Colonic mucosa (tissue), 4 donors: Measurements from ENCODE around the gene NFE2L3. TPM values are rescaled to one million over a fixed set of nuclear protein-coding genes. Genes with fewer than 3 reads are reported as not detected.
"Not testable (repeated sequence)": the region's sequence is repeated elsewhere in the genome, so short reads cannot be mapped to it uniquely, and the experiment has no call there.

Experiments used
- DNase-seq: peaks from one replicate; pipeline ENCODE4 v3.0.0-alpha.2; 2020
- H3K27ac ChIP-seq: fragments of 200-600 bp; one replicate; pipeline ENCODE4 v1.8.0; 2021
- H3K27me3 ChIP-seq: fragments of 200-600 bp; one replicate; pipeline ENCODE4 v1.8.0; 2021
- H3K36me3 ChIP-seq: fragments of 200-600 bp; one replicate; pipeline ENCODE4 v1.8.0; 2021
- H3K4me1 ChIP-seq: fragments of 200-600 bp; one replicate; pipeline ENCODE4 v1.8.0; 2021; ENCODE audit warnings: mild to moderate bottlenecking
- H3K4me3 ChIP-seq: fragments of 200-600 bp; one replicate; pipeline ENCODE4 v1.8.0; 2021
- H3K9ac ChIP-seq, 2 donors: one replicate each; pipeline ENCODE4 v1.7.0; 2013; ENCODE audit warnings: control low read depth in 2 of 2, low read depth in 2 of 2, low read length in 2 of 2
- H3K9me3 ChIP-seq: fragments of 200-600 bp; one replicate; pipeline ENCODE4 v1.8.0; 2021
- intact Hi-C: fragments of 100-400 bp; cut with DNase I; formaldehyde crosslinking; loops from one replicate; pipeline ENCODE4 v1.14.1; 2022
- total RNA-seq, 2 donors: library from RNA; stranded (reverse); fragmentation: NEBNext Ultra II Directional in 1 of 2; extraction: Animal tissue kit (Norgen Biotek cat#: 25700) in 1 of 2; gene quantifications; one replicate each; pipeline ENCODE4 v1.2.1, GENCODE V29; 2021
- TF ChIP-seq, protein P1 (sequence below): fragments of 200-600 bp; IDR thresholded peaks from one replicate; pipeline ENCODE4 v1.8.0; 2022; ENCODE audit warnings: antibody characterized with exemption, mild to moderate bottlenecking
- donor health status: healthy.
- donor health status: DM: no; HTN: no; CAD: no.
- donor health status: DM: no; HTN: no; CAD: no.

The NFE2L3 gene
- total RNA-seq, 2 donors from 2014 or later = 12.0 to 13.0 TPM

GRCh38 chr7:26159243-26159642 is 7.2 kb downstream of the NFE2L3 start:
- TF ChIP-seq, protein P1, sequence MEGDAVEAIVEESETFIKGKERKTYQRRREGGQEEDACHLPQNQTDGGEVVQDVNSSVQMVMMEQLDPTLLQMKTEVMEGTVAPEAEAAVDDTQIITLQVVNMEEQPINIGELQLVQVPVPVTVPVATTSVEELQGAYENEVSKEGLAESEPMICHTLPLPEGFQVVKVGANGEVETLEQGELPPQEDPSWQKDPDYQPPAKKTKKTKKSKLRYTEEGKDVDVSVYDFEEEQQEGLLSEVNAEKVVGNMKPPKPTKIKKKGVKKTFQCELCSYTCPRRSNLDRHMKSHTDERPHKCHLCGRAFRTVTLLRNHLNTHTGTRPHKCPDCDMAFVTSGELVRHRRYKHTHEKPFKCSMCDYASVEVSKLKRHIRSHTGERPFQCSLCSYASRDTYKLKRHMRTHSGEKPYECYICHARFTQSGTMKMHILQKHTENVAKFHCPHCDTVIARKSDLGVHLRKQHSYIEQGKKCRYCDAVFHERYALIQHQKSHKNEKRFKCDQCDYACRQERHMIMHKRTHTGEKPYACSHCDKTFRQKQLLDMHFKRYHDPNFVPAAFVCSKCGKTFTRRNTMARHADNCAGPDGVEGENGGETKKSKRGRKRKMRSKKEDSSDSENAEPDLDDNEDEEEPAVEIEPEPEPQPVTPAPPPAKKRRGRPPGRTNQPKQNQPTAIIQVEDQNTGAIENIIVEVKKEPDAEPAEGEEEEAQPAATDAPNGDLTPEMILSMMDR = no peak
- H3K27me3 ChIP-seq = no peaks in the 10 kb centered on the region
- peaks cover 3% of the 10 kb centered on the region for H3K4me1 ChIP-seq
- intact Hi-C loops = no loop called here
- no peak overlapping the region for H3K4me3 ChIP-seq
- H3K9me3 ChIP-seq = no peaks in the 10 kb centered on the region
- no peak overlapping the region for H3K9ac ChIP-seq
- no peak overlapping the region for H3K27ac ChIP-seq
- no peak for DNase-seq
- no peaks in the 10 kb centered on the region for H3K36me3 ChIP-seq

- intact Hi-C loops = no loop called here
- Histone ChIP-seq H3K4me3 (no peak overlapping the region), H3K27me3 (no peaks in the 10 kb centered on the region), H3K9me3 (no peaks in the 10 kb centered on the region), H3K36me3 (no peaks in the 10 kb centered on the region), H3K9ac (no peak overlapping the region), H3K4me1 (peaks cover 3% of the 10 kb centered on the region), H3K27ac (no peak overlapping the region)
- no peak for DNase-seq
- TF ChIP-seq, protein P1 = no peak
Measured at GRCh38 chr7:26160896-26161295, 8.9 kb downstream of the NFE2L3 start.

DNA sequence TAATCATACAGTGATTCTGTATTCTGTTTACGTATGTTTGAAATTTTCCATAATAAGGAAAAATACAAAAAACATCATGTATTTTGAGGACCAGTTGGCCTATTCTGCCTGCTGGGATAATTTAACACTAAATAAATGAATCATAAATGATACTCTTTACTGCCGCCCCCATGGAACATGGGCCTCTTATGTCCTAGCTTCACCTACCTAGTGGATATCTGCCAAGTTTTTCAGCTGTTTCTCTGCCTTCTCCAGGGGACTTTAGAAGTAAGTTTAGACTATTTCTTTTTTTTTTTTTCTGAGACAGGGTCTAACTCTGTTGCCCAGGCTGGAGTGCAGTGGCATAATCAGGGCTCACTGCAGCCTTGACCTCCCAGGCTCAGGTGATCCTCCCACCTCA is 10.4 kb downstream of the NFE2L3 start:
- Histone ChIP-seq H3K9ac (no peak overlapping the region), H3K4me3 (no peak overlapping the region), H3K27ac (no peak overlapping the region), H3K9me3 (no peaks in the 10 kb centered on the region), H3K36me3 (no peaks in the 10 kb centered on the region), H3K4me1 (peaks cover 4% of the 10 kb centered on the region), H3K27me3 (no peaks in the 10 kb centered on the region)
- intact Hi-C loops = no loop called here
- TF ChIP-seq, protein P1 = no peak
- DNase-seq = no peak

DNA sequence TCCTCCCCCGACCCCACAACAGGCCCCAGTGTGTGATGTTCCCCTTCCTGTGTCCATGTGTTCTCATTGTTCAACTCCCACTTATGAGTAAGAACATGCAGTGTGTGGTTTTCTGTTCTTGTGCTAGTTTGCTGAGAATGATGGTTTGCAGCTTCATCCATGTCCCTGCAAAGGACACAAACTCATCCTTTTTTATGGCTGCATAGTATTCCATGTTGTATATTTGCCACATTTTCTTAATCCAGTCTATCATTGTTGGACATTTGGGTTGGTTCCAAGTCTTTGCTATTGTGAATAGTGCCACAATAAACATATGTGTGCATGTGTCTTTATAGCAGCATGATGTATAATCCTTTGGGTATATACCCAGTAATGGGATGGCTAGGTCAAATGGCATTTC is 11.8 kb downstream of the NFE2L3 start:
- H3K27me3 ChIP-seq, intact Hi-C loops, H3K36me3 ChIP-seq, H3K4me3 ChIP-seq, DNase-seq, H3K27ac ChIP-seq, H3K4me1 ChIP-seq, H3K9me3 ChIP-seq, H3K9ac ChIP-seq: not testable (repeated sequence)

DNA sequence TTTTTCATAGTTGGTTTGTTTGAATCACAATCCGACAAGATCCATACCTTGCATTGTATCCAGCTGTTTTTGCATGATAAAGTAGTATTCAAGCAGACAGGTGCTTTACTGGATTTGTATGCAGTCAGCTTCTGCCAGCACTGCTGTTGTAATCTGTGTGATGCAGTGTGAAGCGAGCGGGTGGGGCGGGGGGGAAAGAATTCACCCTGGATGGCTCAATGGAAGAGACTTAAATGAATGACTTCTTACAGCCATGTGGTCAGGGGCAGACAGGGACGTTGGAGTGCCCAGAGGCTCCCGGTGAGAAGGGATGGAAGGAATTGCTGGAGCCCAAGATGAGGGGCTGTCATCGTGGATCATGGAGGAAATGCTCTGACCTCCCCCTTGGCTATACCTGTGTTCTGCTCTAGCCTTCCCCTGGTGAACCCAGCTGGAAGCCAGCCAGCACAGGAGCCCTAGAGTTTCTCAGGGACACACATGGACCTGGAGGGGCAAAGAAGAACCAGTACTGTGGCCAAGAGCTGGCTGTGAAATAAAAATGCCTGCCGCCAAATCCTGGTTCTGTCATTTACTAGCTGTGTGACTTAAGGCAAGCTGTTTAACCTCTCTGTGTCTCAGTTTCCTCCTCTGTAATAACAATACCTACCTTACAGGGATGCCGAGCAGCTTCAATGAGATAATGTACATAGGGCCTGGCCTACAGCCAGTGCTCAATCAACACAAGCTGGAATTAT is 14.1 kb downstream of the NFE2L3 start:
- Histone ChIP-seq H3K36me3 (no peaks in the 10 kb centered on the region), H3K4me3 (no peak overlapping the region), H3K4me1 (peaks cover 7% of the 10 kb centered on the region), H3K27me3 (no peaks in the 10 kb centered on the region), H3K9ac (no peak overlapping the region), H3K27ac (no peak overlapping the region), H3K9me3 (no peaks in the 10 kb centered on the region)
- intact Hi-C loops = no loop called here
- TF ChIP-seq, protein P1 = no peak
- DNase-seq = no peak

DNA sequence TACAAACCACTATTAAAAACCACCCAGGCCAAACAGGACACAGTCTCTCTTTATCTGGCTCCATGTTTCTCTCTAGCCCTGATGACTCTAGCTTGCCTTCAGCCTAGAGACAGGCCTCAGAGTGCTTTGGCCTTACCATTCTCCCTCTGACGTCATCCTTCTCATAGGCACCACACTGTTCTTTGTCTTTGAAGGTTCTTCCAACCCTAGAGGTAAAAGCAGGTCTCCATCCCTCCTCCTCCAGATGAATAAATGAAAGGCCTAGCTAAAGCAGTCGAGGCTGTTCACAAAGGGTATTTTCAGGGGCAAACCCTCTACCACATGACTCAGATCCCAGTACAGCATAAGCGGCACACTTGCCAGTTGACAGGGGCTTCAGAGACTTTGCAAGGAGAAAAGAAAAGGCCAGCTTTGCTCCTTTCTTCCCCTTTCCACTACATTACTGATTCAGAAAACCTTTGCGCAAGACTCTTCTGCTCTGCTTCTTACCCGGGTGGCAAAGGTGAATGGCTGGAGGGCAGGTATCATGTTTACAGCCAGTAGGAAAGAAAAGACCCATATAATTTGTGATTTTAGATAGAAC is 14.8 kb downstream of the NFE2L3 start:
- no peak for DNase-seq
- TF ChIP-seq, protein P1 = no peak
- no peaks in the 10 kb centered on the region for H3K36me3 ChIP-seq
- H3K9ac ChIP-seq = no peak overlapping the region
- H3K4me1 ChIP-seq = peaks cover 7% of the 10 kb centered on the region
- no peaks in the 10 kb centered on the region for H3K9me3 ChIP-seq
- intact Hi-C loops = no loop called here
- no peaks in the 10 kb centered on the region for H3K27me3 ChIP-seq
- H3K4me3 ChIP-seq = no peak overlapping the region
- H3K27ac ChIP-seq = no peak overlapping the region
